AG04450 (cell line): Measurements from ENCODE around the gene ABHD17B. TPM values are rescaled to one million over a fixed set of nuclear protein-coding genes. Genes with fewer than 3 reads are reported as not detected.
"Not testable (repeated sequence)": the region's sequence is repeated elsewhere in the genome, so short reads cannot be mapped to it uniquely, and the experiment has no call there.

Experiments used
- CTCF ChIA-PET: fragments of 300-600, 350-600 bp; formaldehyde crosslinking; extraction: SDS; loops from one replicate; lab custom pipeline; 2022; ENCODE audit warnings: antibody characterized with exemption, inconsistent platforms; lab: Charles Lee
- POLR2A ChIA-PET: fragments of 350-600 bp; formaldehyde crosslinking; extraction: SDS; loops from one replicate; lab custom pipeline; 2021; ENCODE audit warnings: antibody characterized with exemption, inconsistent platforms; lab: Yijun Ruan, JAX
- DNase-seq: peaks from one replicate; pipeline ENCODE4 v3.0.0-alpha.2; 2011; ENCODE audit warnings: low read depth, low spot score
- H3K27ac ChIP-seq: one replicate; pipeline ENCODE4 v1.5.1; 2012; ENCODE audit warnings: low read depth, low read length, control low read depth
- H3K27me3 ChIP-seq: one replicate; pipeline ENCODE4 v1.6.0; 2012; ENCODE audit warnings: low read length; ENCODE audit not compliant: control insufficient read depth, insufficient read depth
- H3K4me3 ChIP-seq: 2 replicates; pipeline ENCODE4 v1.5.1; 2011; ENCODE audit warnings: mild to moderate bottlenecking, low read depth, low read length, control low read depth
- H3K9me3 ChIP-seq: 2 replicates; pipeline ENCODE4 v1.5.1; 2012; ENCODE audit warnings: low read length; ENCODE audit not compliant: control insufficient read depth, insufficient read depth
- CTCF ChIP-seq: IDR thresholded peaks from 2 replicates; pipeline ENCODE4 v1.5.1; 2011; ENCODE audit warnings: low read depth, low read length, control low read depth, inconsistent platforms
- polyA minus RNA-seq: library from RNA; depleted of rRNA, polyadenylated mRNA; stranded (reverse); fragments of >200 nt; gene quantifications from 2 replicates; pipeline ENCODE4 v1.2.3, GENCODE V29; 2011; rRNA and poly(A)+ RNA removed
- polyA plus RNA-seq: library from polyadenylated mRNA; depleted of rRNA; stranded (reverse); fragments of >200 nt; gene quantifications from 2 replicates; pipeline ENCODE4 v1.2.3, GENCODE V29; 2011; rRNA removed

Gene ABHD17B
- 12.0 and 15.3 TPM in 2 replicates for polyA plus RNA-seq
- polyA minus RNA-seq, result 12.8 and 22.2 TPM in 2 replicates

GRCh38 chr9:71911061-71911907 lies at the start of gene ABHD17B, which contains the start of gene C9orf85:
TSS of gene ABHD17B (minus strand) at chr9:71911193. CDS start at chr9:71875080, 36,113 bp downstream.
TSS of gene C9orf85 (plus strand) at chr9:71911639. CDS start at chr9:71911735, 96 bp downstream.
- H3K27me3 ChIP-seq, result no peaks in the 10 kb centered on the region
- H3K9me3 ChIP-seq, result no peaks in the 10 kb centered on the region; the same call in 1 of the 2 replicates
- ChIA-PET CTCF (interaction anchor here (0.6 to 1.0 kb wide), 4 partner anchors 92 to 189 kb away, joined by 3 read pairs; no protein-coding TSS in a partner anchor), POLR2A (interaction anchor here (0.6 to 1.7 kb wide), 18 partner anchors 10 to 454 kb away, joined by 3 to 17 read pairs (median 4); partner anchors contain the start of genes CEMIP2 and ZFAND5)
- H3K4me3 ChIP-seq, result peak within 1 kb of the TSS; percentile 89
- DNase-seq, result peak; percentile 98
- H3K27ac ChIP-seq, result peak within 1 kb of the TSS; percentile 84
- TF ChIP-seq CTCF, result no peak

GRCh38 chr9:71955300-71955915 lies 44.4 kb upstream of the ABHD17B start:
- Histone ChIP-seq H3K4me3 (no peak overlapping the region), H3K27ac (no peak overlapping the region), H3K27me3 (no peaks in the 10 kb centered on the region), H3K9me3 (no peaks in the 10 kb centered on the region)
- DNase-seq, result no peak
- ChIA-PET POLR2A (no interaction called here), CTCF (no interaction called here)
- no peak for TF ChIP-seq CTCF

- DNase-seq, H3K9me3 ChIP-seq, H3K27ac ChIP-seq, H3K4me3 ChIP-seq, POLR2A ChIA-PET, H3K27me3 ChIP-seq: not testable (repeated sequence)
- CTCF ChIA-PET, result interaction anchor here (1.4 kb wide), 1 partner anchor 148 kb away, joined by 3 read pairs; no protein-coding TSS in a partner anchor
Observed at GRCh38 chr9:71954652-71955051, 43.7 kb upstream of the ABHD17B start.

- Histone ChIP-seq H3K9me3 (no peaks in the 10 kb centered on the region), H3K4me3 (no peak overlapping the region), H3K27me3 (no peaks in the 10 kb centered on the region), H3K27ac (no peak overlapping the region)
- ChIA-PET POLR2A (interaction anchor here (0.7 kb wide), 1 partner anchor 14 kb away, joined by 4 read pairs; no protein-coding TSS in a partner anchor), CTCF (interaction anchor here (0.6 to 1.3 kb wide), 2 partner anchors 126 to 133 kb away, joined by 3 to 6 read pairs; no protein-coding TSS in a partner anchor)
- no peak for TF ChIP-seq CTCF
- DNase-seq, result no peak
Observed at GRCh38 chr9:71944754-71945375, 33.9 kb upstream of the ABHD17B start.

GRCh38 chr9:71941998-71942567 lies 31.1 kb upstream of the ABHD17B start:
- POLR2A ChIA-PET, result no interaction called here
- Histone ChIP-seq H3K27ac (no peak overlapping the region), H3K9me3 (no peaks in the 10 kb centered on the region), H3K4me3 (no peak overlapping the region), H3K27me3 (no peaks in the 10 kb centered on the region)
- DNase-seq, result no peak
- CTCF ChIA-PET, result no interaction called here
- no peak for TF ChIP-seq CTCF
